H1 (cell line): ENCODE results near the gene KIAA1755. TPM values are rescaled to one million over a fixed set of nuclear protein-coding genes. Genes with fewer than 3 reads are reported as not detected.

Experiments
- CTCF ChIA-PET: fragments of 300-600 bp; sonication (Branson Sonifier 250); formaldehyde crosslinking; loops from one replicate; lab custom pipeline; 2021; ENCODE audit not compliant: partially characterized antibody; lab: Charles Lee
- POLR2A ChIA-PET: fragments of 300-600 bp; sonication (Branson Sonifier 250); formaldehyde crosslinking; loops from one replicate; lab custom pipeline; 2021; ENCODE audit warnings: inconsistent platforms; ENCODE audit not compliant: partially characterized antibody; lab: Charles Lee
- DNase-seq, 2 experiments: peaks; one replicate each; pipeline versions ENCODE4 v3.0.0 to v3.0.0-alpha.2; 2010 to 2022; ENCODE audit warnings: low spot score in 2 of 2, low read depth in 1 of 2, mixed read lengths in 1 of 2
- FAIRE-seq: peaks from 2 replicates; lab custom pipeline; 2011; peaks lifted over from hg19 to GRCh38; lab: Jason Lieb, UNC
- H2AFZ ChIP-seq: 2 replicates; pipeline ENCODE4 v1.8.1; 2012; ENCODE audit warnings: low read length, inconsistent platforms
- H2AK5ac ChIP-seq: 2 replicates; pipeline ENCODE4 v1.6.1; 2013; ENCODE audit warnings: low read depth, low read length
- H2BK120ac ChIP-seq: replicated peaks from 2 replicates; pipeline ENCODE3; 2013; ENCODE audit warnings: low read depth, low read length, inconsistent platforms
- H2BK12ac ChIP-seq: 2 replicates; pipeline ENCODE4 v1.6.1; 2013; ENCODE audit warnings: low read depth, low read length
- H2BK15ac ChIP-seq: 2 replicates; pipeline ENCODE4 v1.6.1; 2013; ENCODE audit warnings: low read length
- H2BK20ac ChIP-seq: 2 replicates; pipeline ENCODE4 v1.6.1; 2013; ENCODE audit warnings: low read length
- H2BK5ac ChIP-seq: 2 replicates; pipeline ENCODE4 v1.6.1; 2013; ENCODE audit warnings: low read depth, low read length
- H3K14ac ChIP-seq: 2 replicates; pipeline ENCODE4 v1.6.1; 2013; ENCODE audit warnings: inconsistent platforms; ENCODE audit not compliant: insufficient read length
- H3K18ac ChIP-seq: 2 replicates; pipeline ENCODE4 v1.6.1; 2013; ENCODE audit warnings: low read length; ENCODE audit errors: extremely low read depth
- H3K23ac ChIP-seq: 2 replicates; pipeline ENCODE4 v1.6.1; 2013; ENCODE audit warnings: inconsistent platforms; ENCODE audit not compliant: insufficient read length
- H3K23me2 ChIP-seq: 2 replicates; pipeline ENCODE4 v1.6.1; 2013; ENCODE audit warnings: low read depth, low read length
- H3K27ac ChIP-seq: 2 replicates; pipeline ENCODE4 v1.6.1; 2011; ENCODE audit warnings: low read depth, low read length, inconsistent platforms
- H3K27me3 ChIP-seq, 4 experiments: replicated peaks in 1 of 4; 1 replicate in 1 of 4; 2 replicates in 3 of 4; pipeline versions ENCODE4 v1.6.1 to v1.8.1; 2011 to 2013; ENCODE audit warnings: low read length in 3 of 4, mild to moderate bottlenecking in 3 of 4, inconsistent platforms in 2 of 4, mixed read lengths in 2 of 4, moderate library complexity in 1 of 4; ENCODE audit not compliant: control insufficient read depth in 3 of 4, insufficient read depth in 3 of 4; ENCODE audit errors: extremely low read depth in 1 of 4
- H3K36me3 ChIP-seq, 4 experiments: 2 replicates each; pipeline versions ENCODE4 v1.6.1 to v1.8.1; 2011 to 2013; ENCODE audit warnings: mild to moderate bottlenecking in 4 of 4, low read length in 3 of 4, moderate library complexity in 2 of 4, control low read depth in 1 of 4, inconsistent platforms in 1 of 4; ENCODE audit not compliant: insufficient read depth in 4 of 4, control insufficient read depth in 2 of 4
- H3K4ac ChIP-seq: replicated peaks from 2 replicates; pipeline ENCODE3; 2013; ENCODE audit warnings: low read length, low read depth, mixed read lengths, inconsistent platforms; ENCODE audit not compliant: insufficient read length
- H3K4me1 ChIP-seq, 4 experiments: replicated peaks in 1 of 4; 1 replicate in 1 of 4; 2 replicates in 3 of 4; pipeline versions ENCODE4 v1.6.1 to v1.8.1; 2011 to 2013; ENCODE audit warnings: low read length in 3 of 4, inconsistent platforms in 2 of 4, mixed read lengths in 1 of 4; ENCODE audit not compliant: insufficient read depth in 4 of 4, control insufficient read depth in 3 of 4
- H3K4me2 ChIP-seq, 2 experiments: 2 replicates each; pipeline versions ENCODE4 v1.6.1 to v1.8.1; 2011 to 2013; ENCODE audit warnings: low read depth in 2 of 2, low read length in 2 of 2, control low read depth in 1 of 2, inconsistent platforms in 1 of 2, mild to moderate bottlenecking in 1 of 2; ENCODE audit not compliant: insufficient read depth in 1 of 2
- H3K4me3 ChIP-seq, 4 experiments: fragments of 200-600, 300-600 bp in 1 of 4; sonication (generic), shearing (Covaris generic), sonication (Bioruptor Twin) in 1 of 4; 2 replicates each; pipeline versions ENCODE4 v1.5.1 to v1.8.1; 2011 to 2016; ENCODE audit warnings: low read length in 4 of 4, low read depth in 3 of 4, control low read depth in 2 of 4, inconsistent platforms in 2 of 4, mild to moderate bottlenecking in 2 of 4, mixed read lengths in 1 of 4, moderate library complexity in 1 of 4; ENCODE audit not compliant: insufficient read depth in 2 of 4; ENCODE audit errors: extremely low read depth in 1 of 4
- H3K56ac ChIP-seq: replicated peaks from 2 replicates; pipeline ENCODE3; 2013; ENCODE audit warnings: low read depth, mild to moderate bottlenecking, mixed read lengths, low read length, inconsistent platforms; ENCODE audit not compliant: insufficient read length
- H3K79me1 ChIP-seq: 2 replicates; pipeline ENCODE4 v1.6.1; 2013; ENCODE audit warnings: low read depth, low read length, control low read depth
- H3K79me2 ChIP-seq, 2 experiments: 2 replicates each; pipeline versions ENCODE4 v1.6.1 to v1.8.1; 2012 to 2013; ENCODE audit warnings: low read length in 2 of 2, mild to moderate bottlenecking in 2 of 2, inconsistent platforms in 1 of 2; ENCODE audit not compliant: insufficient read depth in 2 of 2, control insufficient read depth in 1 of 2
- H3K9ac ChIP-seq, 4 experiments: replicated peaks in 1 of 4; 1 replicate in 1 of 4; 2 replicates in 3 of 4; pipeline versions ENCODE4 v1.6.1 to v1.8.1; 2011 to 2013; ENCODE audit warnings: low read depth in 3 of 4, low read length in 3 of 4, control low read depth in 2 of 4, mild to moderate bottlenecking in 2 of 4, moderate library complexity in 2 of 4, inconsistent platforms in 1 of 4; ENCODE audit errors: extremely low read depth in 1 of 4
- H3K9me3 ChIP-seq, 2 experiments: 2 replicates each; pipeline versions ENCODE4 v1.6.1 to v1.8.1; 2012 to 2013; ENCODE audit warnings: mild to moderate bottlenecking in 2 of 2, moderate library complexity in 2 of 2, control low read depth in 1 of 2, inconsistent platforms in 1 of 2, low read depth in 1 of 2, low read length in 1 of 2, mixed read lengths in 1 of 2; ENCODE audit not compliant: insufficient read depth in 2 of 2
- H4K20me1 ChIP-seq, 2 experiments: replicated peaks in 1 of 2; 2 replicates each; pipeline versions ENCODE3 to v1.8.1; 2011 to 2013; ENCODE audit warnings: inconsistent platforms in 2 of 2, low read length in 2 of 2, mild to moderate bottlenecking in 1 of 2; ENCODE audit not compliant: insufficient read depth in 2 of 2, control insufficient read depth in 1 of 2
- H4K5ac ChIP-seq: 2 replicates; pipeline ENCODE4 v1.6.1; 2013; ENCODE audit warnings: low read length, low read depth, mixed read lengths, inconsistent platforms; ENCODE audit not compliant: insufficient read length
- H4K8ac ChIP-seq: 2 replicates; pipeline ENCODE4 v1.8.0; 2013; ENCODE audit warnings: mild to moderate bottlenecking, moderate library complexity, low read length, inconsistent platforms; ENCODE audit not compliant: insufficient read depth; ENCODE audit errors: extremely low read depth
- H4K91ac ChIP-seq: replicated peaks from 2 replicates; pipeline ENCODE3; 2013; ENCODE audit warnings: low read length, mixed read lengths, inconsistent platforms; ENCODE audit not compliant: insufficient read length
- CHD7 ChIP-seq: fragments of 300-600 bp; sonication (generic); IDR thresholded peaks from 2 replicates; pipeline ENCODE4 v1.7.1; 2012; ENCODE audit warnings: low read length, moderate library complexity, mild to moderate bottlenecking, inconsistent platforms; ENCODE audit not compliant: insufficient replicate concordance
- WGBS, 2 experiments: shearing (Covaris generic) in 1 of 2; methylation state at CpG; one replicate each; pipeline versions ENCODE4 v1.1.6 to v1.1.7; 2013 to 2015; ENCODE audit warnings: low lambda C conversion rate in 2 of 2, mixed read lengths in 2 of 2, inconsistent platforms in 1 of 2, low coverage in 1 of 2, missing lambda C conversion rate in 1 of 2; ENCODE audit not compliant: insufficient replicate concordance in 2 of 2, insufficient coverage in 1 of 2, insufficient read length in 1 of 2; ENCODE audit errors: extremely low coverage in 1 of 2, missing lambda C conversion rate in 1 of 2; 5-methylcytosine and 5-hydroxymethylcytosine counted together
- polyA plus RNA-seq, 7 experiments: library from polyadenylated mRNA; depleted of rRNA in 3 of 7; stranded (reverse) in 5 of 7; unstranded in 2 of 7; fragments of >200 nt in 5 of 7; fragments of 200-250 nt in 2 of 7; gene quantifications; 1 replicate in 5 of 7; 2 replicates in 1 of 7; 4 replicates in 1 of 7; pipeline versions ENCODE4 v1.2.1 to v1.2.3, GENCODE V29; 2011 to 2013; ENCODE audit warnings: missing spikeins in 2 of 7, mixed read lengths in 2 of 7
- total RNA-seq: library from RNA; stranded (reverse); fragmentation: NEBNext Ultra II Directional; extraction: Animal tissue kit (Norgen Biotek cat#: 25700); gene quantifications from 2 replicates; pipeline ENCODE4 v1.2.1, GENCODE V29; 2021

The KIAA1755 gene
- total and polyA plus RNA-seq, 2 of the 8 experiments (the other 6 are each of a cell fraction or from before 2014, with no cell fraction given), result 0.23 TPM; not detected in 1

- Histone ChIP-seq H3K27ac (no peak overlapping the region), H3K56ac (no peak overlapping the region), H2BK20ac (no peak overlapping the region), H4K91ac (no peak overlapping the region), H3K9ac (no peak overlapping the region), H4K20me1 (no peaks in the 10 kb centered on the region), H3K79me1 (no peaks in the 10 kb centered on the region), H3K4me2 (no peak overlapping the region), H3K9me3 (no peaks in the 10 kb centered on the region), H3K14ac (no peak overlapping the region), H3K4me1 (no peaks in the 10 kb centered on the region), H3K4me3 (no peak overlapping the region), H2AK5ac (no peak overlapping the region), H3K18ac (no peak overlapping the region), H3K23ac (no peak overlapping the region), H3K36me3 (no peaks in the 10 kb centered on the region), H4K5ac (no peak overlapping the region), H2BK15ac (no peak overlapping the region), H3K4ac (no peak overlapping the region), H2BK12ac (no peak overlapping the region), H3K23me2 (no peaks in the 10 kb centered on the region), H4K8ac (no peak overlapping the region), H2BK5ac (no peak overlapping the region), H2BK120ac (no peak overlapping the region), H3K79me2 (no peaks in the 10 kb centered on the region), H3K27me3 (no peaks in the 10 kb centered on the region), H2AFZ (no peak overlapping the region)
- no peak for FAIRE-seq
- WGBS, 2 experiments, result 83% methylated on average over 1 of the region's 1 CpG; no CpG with 5 or more reads in 1 of the 2 experiments
- DNase-seq, result no peak
- CTCF ChIA-PET, result interaction anchor here (0.8 to 6.8 kb wide), 13 partner anchors 9 to 178 kb away, joined by 3 to 58 read pairs (median 4); no protein-coding TSS in a partner anchor
- POLR2A ChIA-PET, result no interaction called here
- no peak for TF ChIP-seq CHD7
Observed at GRCh38 chr20:38230253-38230551, 30.3 kb downstream of the KIAA1755 start.
